Uterus (tissue), 4 donors: ENCODE results near the gene HCFC2. TPM values are rescaled to one million over a fixed set of nuclear protein-coding genes. Genes with fewer than 3 reads are reported as not detected.
A peak's percentile ranks its signal among the peaks of the same experiment; 100 is the strongest.

ENCODE experiments used
- DNase-seq, 2 donors: peaks; one replicate each; pipeline ENCODE4 v3.0.0-alpha.2; 2019 to 2020
- H3K27ac ChIP-seq, 2 donors: fragments of 200-600 bp; sonication (generic); 1 replicate in 1 of 2; 2 replicates in 1 of 2; pipeline ENCODE4 v1.5.1; 2016 to 2018
- H3K27me3 ChIP-seq, 2 donors: fragments of 200-600 bp; sonication (generic); one replicate each; pipeline ENCODE4 v1.5.1; 2018 to 2019; ENCODE audit warnings: control low read depth in 1 of 2
- H3K36me3 ChIP-seq, 2 donors: fragments of 200-600 bp; sonication (generic); one replicate each; pipeline ENCODE4 v1.5.1; 2019; ENCODE audit warnings: control low read depth in 1 of 2
- H3K4me1 ChIP-seq, 2 donors: fragments of 200-600 bp; sonication (generic); one replicate each; pipeline ENCODE4 v1.5.1; 2018 to 2019; ENCODE audit warnings: control low read depth in 1 of 2
- H3K4me3 ChIP-seq, 2 donors: fragments of 200-600 bp; sonication (generic); 1 replicate in 1 of 2; 2 replicates in 1 of 2; pipeline ENCODE4 v1.5.1; 2018 to 2019; ENCODE audit warnings: mild to moderate bottlenecking in 1 of 2
- H3K9me3 ChIP-seq, 2 donors: fragments of 200-600 bp; sonication (generic); one replicate each; pipeline ENCODE4 v1.5.1; 2019; ENCODE audit warnings: control low read depth in 1 of 2
- POLR2A ChIP-seq, 2 donors: fragments of 450-650 bp; IDR thresholded peaks; one replicate each; pipeline ENCODE4 v1.6.1; 2016; ENCODE audit warnings: antibody characterized with exemption in 2 of 2, mild to moderate bottlenecking in 1 of 2, moderate library complexity in 1 of 2
- intact Hi-C: fragments of 100-400 bp; cut with DNase I; formaldehyde crosslinking; loops from one replicate; pipeline ENCODE4 v1.15.1; 2023; ENCODE audit warnings: low total_unique reads
- total RNA-seq, 4 donors: library from RNA; depleted of rRNA in 3 of 4; stranded (reverse); fragments of >200 nt in 3 of 4; gene quantifications; one replicate each; pipeline versions ENCODE4 v1.1.0 to v1.2.4, GENCODE V29; 2014 to 2023
- TF ChIP-seq, protein P1 (sequence below), 4 experiments: fragments of 200-600 bp in 2 of 4; fragments of 450-650 bp in 2 of 4; sonication (generic) in 2 of 4; IDR thresholded peaks; one replicate each; pipeline ENCODE4 v1.5.1; 2016 to 2019; ENCODE audit warnings: antibody characterized with exemption in 4 of 4, mild to moderate bottlenecking in 2 of 4, moderate library complexity in 1 of 4
- donor health status: DM: yes; HTN: yes; CAD: no.

HCFC2 gene
- total RNA-seq, 4 donors from 2014 or later = 10.0 to 61.0 (median 29.1) TPM

DNA sequence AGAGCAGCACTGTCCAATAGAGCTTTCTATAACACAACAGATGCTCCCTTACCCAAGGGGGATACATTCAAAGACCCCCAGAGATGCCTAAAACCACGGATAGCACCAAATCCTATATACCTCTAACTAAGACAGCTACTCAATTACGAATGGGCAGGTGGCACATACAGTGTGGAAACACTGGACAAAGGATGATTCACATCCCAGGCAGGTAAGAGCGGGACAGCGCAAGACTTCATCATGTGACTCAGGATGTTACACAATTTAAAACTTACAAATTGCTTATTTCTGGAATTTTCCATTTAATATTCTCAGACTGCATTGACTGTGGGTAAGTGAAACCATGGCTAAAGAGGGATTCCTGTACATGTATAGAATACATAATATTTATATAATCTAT, 5.5 kb upstream of the HCFC2 start:
- intact Hi-C loops = loop anchor here (5.0 kb wide), 1 partner anchor 92 kb away; the partner anchor contains the start of gene TDG
- DNase-seq = no peak
- H3K4me1 ChIP-seq = no peaks in the 10 kb centered on the region
- TF ChIP-seq, protein P1, sequence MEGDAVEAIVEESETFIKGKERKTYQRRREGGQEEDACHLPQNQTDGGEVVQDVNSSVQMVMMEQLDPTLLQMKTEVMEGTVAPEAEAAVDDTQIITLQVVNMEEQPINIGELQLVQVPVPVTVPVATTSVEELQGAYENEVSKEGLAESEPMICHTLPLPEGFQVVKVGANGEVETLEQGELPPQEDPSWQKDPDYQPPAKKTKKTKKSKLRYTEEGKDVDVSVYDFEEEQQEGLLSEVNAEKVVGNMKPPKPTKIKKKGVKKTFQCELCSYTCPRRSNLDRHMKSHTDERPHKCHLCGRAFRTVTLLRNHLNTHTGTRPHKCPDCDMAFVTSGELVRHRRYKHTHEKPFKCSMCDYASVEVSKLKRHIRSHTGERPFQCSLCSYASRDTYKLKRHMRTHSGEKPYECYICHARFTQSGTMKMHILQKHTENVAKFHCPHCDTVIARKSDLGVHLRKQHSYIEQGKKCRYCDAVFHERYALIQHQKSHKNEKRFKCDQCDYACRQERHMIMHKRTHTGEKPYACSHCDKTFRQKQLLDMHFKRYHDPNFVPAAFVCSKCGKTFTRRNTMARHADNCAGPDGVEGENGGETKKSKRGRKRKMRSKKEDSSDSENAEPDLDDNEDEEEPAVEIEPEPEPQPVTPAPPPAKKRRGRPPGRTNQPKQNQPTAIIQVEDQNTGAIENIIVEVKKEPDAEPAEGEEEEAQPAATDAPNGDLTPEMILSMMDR (IDR thresholded peaks at IDR 0.05) = no peak
- no peak overlapping the region for H3K27ac ChIP-seq
- no peaks in the 10 kb centered on the region for H3K36me3 ChIP-seq
- no peak overlapping the region for H3K4me3 ChIP-seq
- no peaks in the 10 kb centered on the region for H3K27me3 ChIP-seq
- no peaks in the 10 kb centered on the region for H3K9me3 ChIP-seq

GRCh38 chr12:104059963-104060362, 4.4 kb upstream of the HCFC2 start:
- Histone ChIP-seq H3K27ac (no peak overlapping the region), H3K36me3 (no peaks in the 10 kb centered on the region)
- no peak for DNase-seq

GRCh38 chr12:104060791-104061190, 3.5 kb upstream of the HCFC2 start:
- TF ChIP-seq, protein P1 (IDR thresholded peaks at IDR 0.05) = no peak
- TF ChIP-seq POLR2A (IDR thresholded peaks at IDR 0.05) = no peak
- H3K36me3 ChIP-seq = no peaks in the 10 kb centered on the region
- intact Hi-C loops = no loop called here
- no peaks in the 10 kb centered on the region for H3K27me3 ChIP-seq
- H3K4me3 ChIP-seq = no peak overlapping the region
- no peak for DNase-seq
- H3K4me1 ChIP-seq = no peaks in the 10 kb centered on the region
- no peaks in the 10 kb centered on the region for H3K9me3 ChIP-seq
- H3K27ac ChIP-seq = no peak overlapping the region

More at GRCh38 chr12:104059963-104060362, 4.4 kb upstream of the HCFC2 start:
- Histone ChIP-seq H3K9me3 (no peaks in the 10 kb centered on the region), H3K4me3 (no peak overlapping the region), H3K27me3 (no peaks in the 10 kb centered on the region), H3K4me1 (no peaks in the 10 kb centered on the region)
- TF ChIP-seq, protein P1 (IDR thresholded peaks at IDR 0.05) = no peak
- no peak for TF ChIP-seq POLR2A (IDR thresholded peaks at IDR 0.05)
- intact Hi-C loops = loop anchor here (5.0 kb wide), 1 partner anchor 93 kb away; the partner anchor contains the start of gene TDG

GRCh38 chr12:104063712-104064030, 660 bp upstream of the HCFC2 start:
- DNase-seq = no peak
- Histone ChIP-seq H3K4me3 (peak overlapping the region; percentile 58 to 85), H3K27ac (peak overlapping the region; percentile 85 to 90), H3K9me3 (no peaks in the 10 kb centered on the region), H3K4me1 (no peaks in the 10 kb centered on the region), H3K36me3 (no peaks in the 10 kb centered on the region), H3K27me3 (no peaks in the 10 kb centered on the region)
- intact Hi-C loops = no loop called here
- no peak for TF ChIP-seq POLR2A (IDR thresholded peaks at IDR 0.05)
- TF ChIP-seq, protein P1 (IDR thresholded peaks at IDR 0.05) = no peak

DNA sequence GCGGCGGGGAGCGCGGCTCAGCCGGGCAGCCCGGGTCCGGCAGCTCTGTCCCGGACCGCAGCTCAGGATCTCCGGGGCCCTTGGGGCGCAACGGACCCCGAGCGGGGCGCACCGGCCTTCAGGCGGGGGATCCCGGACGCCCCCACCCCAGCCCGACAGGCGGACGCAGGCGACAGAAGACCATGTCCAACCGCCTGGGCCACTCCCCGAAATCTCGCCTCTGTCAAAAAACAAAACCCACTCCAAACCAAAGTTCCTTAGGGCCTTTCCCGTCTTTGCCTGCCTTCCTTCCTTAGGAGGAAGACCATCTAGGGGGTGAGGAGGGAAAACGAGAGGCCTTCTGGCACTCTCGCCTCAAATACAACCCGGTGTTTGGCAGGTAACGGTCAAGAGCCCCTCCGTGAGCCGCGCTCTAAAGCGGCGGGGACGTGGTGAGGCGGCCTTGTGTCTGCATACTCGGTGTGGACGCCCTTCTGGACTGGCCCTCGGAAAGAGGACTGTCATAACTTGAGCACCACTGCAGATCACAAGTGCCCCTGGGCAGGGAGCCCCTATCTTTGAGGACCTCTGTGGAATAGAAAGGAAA, 604 bp downstream of the HCFC2 start:
- intact Hi-C loops = no loop called here
- DNase-seq = no peak
- H3K27me3 ChIP-seq = no peaks in the 10 kb centered on the region
- H3K27ac ChIP-seq = peak overlapping the region; percentile 85 to 90
- no peaks in the 10 kb centered on the region for H3K9me3 ChIP-seq
- no peak for TF ChIP-seq POLR2A (IDR thresholded peaks at IDR 0.05)
- TF ChIP-seq, protein P1 (IDR thresholded peaks at IDR 0.05) = no peak
- H3K4me3 ChIP-seq = peak overlapping the region; percentile 58 to 85
- no peaks in the 10 kb centered on the region for H3K4me1 ChIP-seq
- H3K36me3 ChIP-seq = no peaks in the 10 kb centered on the region
